H9 (cell line): Measurements from ENCODE around the gene TGFBRAP1. TPM values are rescaled to one million over a fixed set of nuclear protein-coding genes. Genes with fewer than 3 reads are reported as not detected.
"Not testable (repeated sequence)": the region's sequence is repeated elsewhere in the genome, so short reads cannot be mapped to it uniquely, and the experiment has no call there.

Experiments used
- DNase-seq: peaks from one replicate; pipeline ENCODE4 v3.0.0-alpha.2; 2017
- H2AFZ ChIP-seq: one replicate; pipeline ENCODE4 v1.6.1; 2013; ENCODE audit warnings: mild to moderate bottlenecking, low read length, control low read depth, moderate library complexity
- H2AK5ac ChIP-seq: 2 replicates; pipeline ENCODE4 v1.6.1; 2013; ENCODE audit warnings: low read length, control low read depth, mixed read lengths; ENCODE audit not compliant: insufficient read length
- H2BK120ac ChIP-seq: one replicate; pipeline ENCODE4 v1.6.1; 2013; ENCODE audit warnings: low read depth, mild to moderate bottlenecking, low read length, control low read depth, inconsistent platforms; ENCODE audit not compliant: poor library complexity, severe bottlenecking
- H2BK12ac ChIP-seq: 2 replicates; pipeline ENCODE4 v1.6.1; 2013; ENCODE audit warnings: low read length, control low read depth, mixed read lengths, low read depth; ENCODE audit not compliant: insufficient read length
- H2BK15ac ChIP-seq: 2 replicates; pipeline ENCODE4 v1.6.1; 2013; ENCODE audit warnings: low read depth, low read length, control low read depth
- H2BK20ac ChIP-seq: one replicate; pipeline ENCODE4 v1.6.1; 2013; ENCODE audit warnings: low read depth, mild to moderate bottlenecking, low read length, control low read depth, inconsistent platforms; ENCODE audit not compliant: poor library complexity, severe bottlenecking
- H2BK5ac ChIP-seq: 2 replicates; pipeline ENCODE4 v1.6.1; 2013; ENCODE audit warnings: low read length, control low read depth, mixed read lengths; ENCODE audit not compliant: insufficient read length
- H3K14ac ChIP-seq: 2 replicates; pipeline ENCODE4 v1.6.1; 2013; ENCODE audit warnings: low read length, control low read depth; ENCODE audit not compliant: insufficient read depth
- H3K18ac ChIP-seq: 2 replicates; pipeline ENCODE4 v1.6.1; 2013; ENCODE audit warnings: low read depth, mild to moderate bottlenecking, mixed read lengths, low read length, control low read depth; ENCODE audit not compliant: insufficient read length
- H3K23ac ChIP-seq: 2 replicates; pipeline ENCODE4 v1.6.1; 2013; ENCODE audit warnings: low read length, control low read depth, mixed read lengths, low read depth; ENCODE audit not compliant: insufficient read length
- H3K23me2 ChIP-seq: 2 replicates; pipeline ENCODE4 v1.6.1; 2013; ENCODE audit warnings: low read depth, mild to moderate bottlenecking, mixed read lengths, low read length, control low read depth; ENCODE audit not compliant: insufficient read length, poor library complexity, severe bottlenecking
- H3K27ac ChIP-seq: 2 replicates; pipeline ENCODE4 v1.5.1; 2013; ENCODE audit warnings: low read length, control low read depth, mixed read lengths, low read depth; ENCODE audit not compliant: insufficient read length
- H3K27me3 ChIP-seq: 2 replicates; pipeline ENCODE4 v1.6.1; 2013; ENCODE audit warnings: low read length, control low read depth, inconsistent platforms; ENCODE audit not compliant: insufficient read depth
- H3K4ac ChIP-seq: 2 replicates; pipeline ENCODE4 v1.6.1; 2013; ENCODE audit warnings: low read depth, mild to moderate bottlenecking, control low read depth, inconsistent platforms, low read length, moderate library complexity
- H3K4me1 ChIP-seq: 2 replicates; pipeline ENCODE4 v1.6.1; 2013; ENCODE audit warnings: low read length, control low read depth, inconsistent platforms; ENCODE audit not compliant: insufficient read depth
- H3K4me2 ChIP-seq: 2 replicates; pipeline ENCODE4 v1.6.1; 2013; ENCODE audit warnings: low read length, control low read depth, mixed read lengths; ENCODE audit not compliant: insufficient read length, insufficient read depth
- H3K56ac ChIP-seq: 2 replicates; pipeline ENCODE4 v1.6.1; 2013; ENCODE audit warnings: low read depth, mild to moderate bottlenecking, mixed read lengths, low read length, control low read depth; ENCODE audit not compliant: insufficient read length
- H3K79me1 ChIP-seq: 2 replicates; pipeline ENCODE4 v1.6.1; 2013; ENCODE audit warnings: low read depth, mild to moderate bottlenecking, moderate library complexity, low read length, control low read depth, inconsistent platforms; ENCODE audit not compliant: insufficient read depth, poor library complexity, severe bottlenecking
- H3K79me2 ChIP-seq: 2 replicates; pipeline ENCODE4 v1.6.1; 2013; ENCODE audit warnings: low read length, control low read depth, inconsistent platforms; ENCODE audit not compliant: insufficient read depth
- H3K9ac ChIP-seq: 2 replicates; pipeline ENCODE4 v1.6.1; 2013; ENCODE audit warnings: low read length, control low read depth, mixed read lengths; ENCODE audit not compliant: insufficient read length; ENCODE audit errors: extremely low read depth
- H3K9me3 ChIP-seq: one replicate; pipeline ENCODE4 v1.6.1; 2013; ENCODE audit warnings: low read depth, low read length, inconsistent platforms; ENCODE audit not compliant: control insufficient read depth
- H3T11ph ChIP-seq: one replicate; pipeline ENCODE4 v1.6.1; 2013; ENCODE audit warnings: mild to moderate bottlenecking, low read length, control low read depth, inconsistent platforms
- H4K20me1 ChIP-seq: one replicate; pipeline ENCODE4 v1.6.1; 2013; ENCODE audit not compliant: control insufficient read depth, insufficient read length, insufficient read depth
- H4K5ac ChIP-seq: 2 replicates; pipeline ENCODE4 v1.6.1; 2013; ENCODE audit warnings: low read depth, mild to moderate bottlenecking, mixed read lengths, low read length, control low read depth; ENCODE audit not compliant: insufficient read length
- H4K8ac ChIP-seq: replicated peaks from 2 replicates; pipeline ENCODE4 v1.6.1; 2013; ENCODE audit warnings: low read length, control low read depth, mixed read lengths, low read depth; ENCODE audit not compliant: insufficient read length
- H4K91ac ChIP-seq: 2 replicates; pipeline ENCODE4 v1.6.1; 2013; ENCODE audit warnings: low read depth, mild to moderate bottlenecking, moderate library complexity, mixed read lengths, low read length, control low read depth; ENCODE audit not compliant: insufficient read length
- H3K27ac Mint-ChIP-seq, 3 experiments: 2 replicates in 2 of 3; 3 replicates in 1 of 3; pipeline ENCODE4 v1.8.0; 2020 to 2021; ENCODE audit warnings: mixed read lengths in 3 of 3, mild to moderate bottlenecking in 1 of 3, moderate library complexity in 1 of 3
- H3K27me3 Mint-ChIP-seq: 2 replicates; pipeline ENCODE4 v1.8.0; 2021; ENCODE audit warnings: low read depth, mild to moderate bottlenecking, moderate library complexity, mixed read lengths
- H3K36me3 Mint-ChIP-seq, 3 experiments: 2 replicates in 2 of 3; 3 replicates in 1 of 3; pipeline ENCODE4 v1.8.0; 2020 to 2021; ENCODE audit warnings: low read depth in 3 of 3, mixed read lengths in 3 of 3; ENCODE audit not compliant: insufficient read depth in 1 of 3
- H3K4me1 Mint-ChIP-seq, 2 experiments: 2 replicates each; pipeline ENCODE4 v1.8.0; 2020; ENCODE audit warnings: mixed read lengths in 2 of 2
- H3K4me3 Mint-ChIP-seq, 2 experiments: 2 replicates in 1 of 2; 3 replicates in 1 of 2; pipeline ENCODE4 v1.8.0; 2020 to 2021; ENCODE audit warnings: mild to moderate bottlenecking in 2 of 2, mixed read lengths in 2 of 2, moderate library complexity in 1 of 2
- H3K9me3 Mint-ChIP-seq, 2 experiments: 2 replicates in 1 of 2; 3 replicates in 1 of 2; pipeline ENCODE4 v1.8.0; 2020; ENCODE audit warnings: mild to moderate bottlenecking in 2 of 2, mixed read lengths in 2 of 2, moderate library complexity in 1 of 2
- CTCF ChIP-seq: fragments of 200-600 bp; sonication (generic); conservative IDR thresholded peaks from 3 replicates; pipeline ENCODE4 v1.8.0; 2021; ENCODE audit warnings: antibody characterized with exemption, mild to moderate bottlenecking
- WGBS: extraction: QIAGEN DNeasy Blood & Tissue Kit; methylation state at CpG from one replicate; pipeline ENCODE4 v1.1.7; 2013; ENCODE audit warnings: missing lambda C conversion rate, low lambda C conversion rate, mixed read lengths; ENCODE audit not compliant: insufficient read length; ENCODE audit errors: extremely low coverage; 5-methylcytosine and 5-hydroxymethylcytosine counted together
- total RNA-seq: library from RNA; stranded (reverse); gene quantifications from 2 replicates; pipeline ENCODE4 v1.2.1, GENCODE V29; 2021

TGFBRAP1 gene
- total RNA-seq, 1 experiment from 2014 or later: 23.6 TPM

DNA sequence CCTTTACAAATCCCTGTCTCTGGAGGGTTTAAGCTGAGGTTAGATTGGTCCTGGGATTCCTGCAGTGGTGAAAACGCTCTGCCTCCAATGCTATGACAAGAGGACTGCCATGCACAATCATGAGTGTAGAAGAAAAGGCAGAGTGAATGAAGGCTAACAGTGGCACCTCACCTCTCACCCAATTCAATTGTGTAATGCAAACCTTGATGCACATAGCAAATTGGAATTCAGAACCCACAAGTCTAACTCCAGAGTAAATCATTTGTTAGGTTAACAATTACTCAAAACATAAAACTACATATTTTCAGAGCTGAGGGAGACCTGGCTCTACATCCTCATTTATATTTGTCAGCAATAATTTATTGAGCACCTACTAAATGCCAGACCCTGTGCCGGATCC lies 1.8 kb downstream of the TGFBRAP1 start:
- Histone ChIP-seq H3K56ac (no peak overlapping the region), H2AFZ (no peak overlapping the region), H2BK15ac (no peak overlapping the region), H3K4me2 (no peak overlapping the region), H2BK12ac (no peak overlapping the region), H3K4ac (no peak overlapping the region), H3K27me3 (no peaks in the 10 kb centered on the region), H3K14ac (no peak overlapping the region), H3K9ac (no peak overlapping the region), H4K91ac (no peak overlapping the region), H3T11ph (no peak overlapping the region), H3K27ac (no peak overlapping the region), H2BK5ac (no peak overlapping the region), H3K23ac (no peak overlapping the region), H4K8ac (no peak overlapping the region), H2BK120ac (no peak overlapping the region), H2BK20ac (no peak overlapping the region), H3K18ac (no peak overlapping the region), H4K5ac (no peak overlapping the region), H3K4me1 (peaks cover 10% of the 10 kb centered on the region; the same call in 1 of the 2 replicates), H3K23me2 (peaks cover 12% of the 10 kb centered on the region), H4K20me1 (no peaks in the 10 kb centered on the region), H2AK5ac (no peak overlapping the region), H3K79me2 (peaks cover 7% of the 10 kb centered on the region; the same call in 1 of the 2 replicates), H3K79me1 (no peaks in the 10 kb centered on the region), H3K9me3 (no peaks in the 10 kb centered on the region)
- Mint-ChIP-seq H3K4me3 (peak overlapping the region; percentile 88 to 89; a peak in 2 of 5 replicates), H3K27ac (no peak overlapping the region; a peak in 1 of 7 replicates), H3K27me3 (peaks cover 3% of the 10 kb centered on the region; the same call in 1 of the 2 replicates), H3K9me3 (no peaks in the 10 kb centered on the region), H3K4me1 (peaks cover 33 to 35% of the 10 kb centered on the region in 2 experiments), H3K36me3 (no peaks in the 10 kb centered on the region; a peak in 2 of 7 replicates)
- no peak for DNase-seq
- WGBS: no CpG with 5 or more reads among the region's 2 CpGs
- no peak for TF ChIP-seq CTCF

GRCh38 chr2:105327271-105327670 lies 2.3 kb downstream of the TGFBRAP1 start:
- not testable (repeated sequence) for H2BK20ac ChIP-seq, H3K56ac ChIP-seq, H3K79me1 ChIP-seq, H3K27ac Mint-ChIP-seq, H2BK15ac ChIP-seq, H3K79me2 ChIP-seq, DNase-seq, H3K9me3 ChIP-seq, H3K27me3 ChIP-seq, H3K27me3 Mint-ChIP-seq, H2AK5ac ChIP-seq, H3K27ac ChIP-seq, H3K23ac ChIP-seq, H3K9me3 Mint-ChIP-seq, H3K9ac ChIP-seq, H3K18ac ChIP-seq, H3K36me3 Mint-ChIP-seq, H2BK5ac ChIP-seq, H2AFZ ChIP-seq, H4K20me1 ChIP-seq, H4K5ac ChIP-seq, H2BK120ac ChIP-seq, H3K14ac ChIP-seq, H3K4me2 ChIP-seq, H2BK12ac ChIP-seq, H3K4ac ChIP-seq, H3T11ph ChIP-seq, H4K91ac ChIP-seq, H4K8ac ChIP-seq, H3K4me3 Mint-ChIP-seq
- peaks cover 33 to 35% of the 10 kb centered on the region in 2 experiments for H3K4me1 Mint-ChIP-seq
- H3K4me1 ChIP-seq: peaks cover 10% of the 10 kb centered on the region; the same call in 1 of the 2 replicates
- peaks cover 12% of the 10 kb centered on the region for H3K23me2 ChIP-seq
- WGBS: no CpG with 5 or more reads among the region's 3 CpGs
